Vagina (tissue), 2 donors: ENCODE results near the gene SEMA3A.

Experiments
- CTCF ChIP-seq, 3 experiments: fragments of 450-650 bp in 2 of 3; fragments of 200-600 bp in 1 of 3; sonication (generic) in 1 of 3; IDR thresholded peaks; one replicate each; pipeline ENCODE4 v1.5.1; 2017 to 2019; ENCODE audit warnings: antibody characterized with exemption in 3 of 3, mild to moderate bottlenecking in 2 of 3, moderate library complexity in 2 of 3
- POLR2A ChIP-seq, 2 donors: fragments of 450-650 bp; IDR thresholded peaks; one replicate each; pipeline ENCODE4 v1.6.1; 2017; ENCODE audit warnings: antibody characterized with exemption in 2 of 2, mild to moderate bottlenecking in 2 of 2, moderate library complexity in 2 of 2

DNA sequence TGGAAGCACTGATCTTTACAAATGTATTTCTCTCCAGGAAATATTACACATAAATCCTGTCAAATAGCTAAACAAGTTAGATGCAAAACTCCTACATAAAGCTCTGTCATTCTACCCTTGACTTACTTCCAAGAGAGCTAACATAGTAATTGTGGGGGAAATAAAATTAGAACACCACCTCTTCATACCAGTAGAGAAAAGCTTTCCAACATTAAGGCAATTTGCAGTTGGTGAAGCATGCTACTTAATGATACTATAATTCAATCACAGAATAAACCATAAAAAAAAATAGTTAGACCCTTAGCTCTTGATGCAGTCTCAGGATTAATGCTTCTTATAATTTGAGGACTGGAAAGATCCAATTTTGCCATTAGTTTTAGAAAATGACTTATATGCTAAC is 35.2 kb downstream of the SEMA3A start:
- TF ChIP-seq CTCF (IDR thresholded peaks at IDR 0.05): no peak
- TF ChIP-seq POLR2A (IDR thresholded peaks at IDR 0.05): no peak
